HepG2 (cell line): Measurements from ENCODE around the gene FAM167B. TPM values are rescaled to one million over a fixed set of nuclear protein-coding genes. Genes with fewer than 3 reads are reported as not detected.

ENCODE experiments used
- ATRX ChIP-seq: sonication (generic); formaldehyde crosslinking; IDR thresholded peaks from 2 replicates; pipeline ENCODE4 v1.4.0; 2020; ENCODE audit warnings: missing genetic modification reagents, borderline replicate concordance
- CBX5 ChIP-seq: sonication (generic); formaldehyde crosslinking; IDR thresholded peaks from 2 replicates; pipeline ENCODE4 v1.4.0; 2020; ENCODE audit warnings: missing genetic modification reagents, borderline replicate concordance
- FOXM1 ChIP-seq: sonication (generic); formaldehyde crosslinking; IDR thresholded peaks from 2 replicates; pipeline ENCODE4 v1.5.0; 2020; ENCODE audit warnings: missing genetic modification reagents
- MIXL1 ChIP-seq: IDR thresholded peaks from 2 replicates; pipeline ENCODE4 v1.6.1; 2016
- NR2C2 ChIP-seq: sonication (generic); formaldehyde crosslinking; IDR thresholded peaks from 2 replicates; pipeline ENCODE4 v1.4.0; 2020; ENCODE audit warnings: missing genetic modification reagents, mild to moderate bottlenecking, moderate library complexity, borderline replicate concordance
- POLR2A ChIP-seq, 2 experiments: IDR thresholded peaks; 2 replicates each; pipeline ENCODE4 v1.6.1; 2011; ENCODE audit warnings: low read depth in 2 of 2, low read length in 2 of 2, mild to moderate bottlenecking in 1 of 2, moderate library complexity in 1 of 2; ENCODE audit not compliant: insufficient read depth in 1 of 2
- RARA ChIP-seq: IDR thresholded peaks from 2 replicates; pipeline ENCODE4 v1.6.1; 2016; ENCODE audit warnings: missing genetic modification reagents, missing compliant biosample characterization
- SNAI1 ChIP-seq: sonication (generic); formaldehyde crosslinking; IDR thresholded peaks from 2 replicates; pipeline ENCODE4 v1.5.0; 2020; ENCODE audit warnings: mild to moderate bottlenecking, missing genetic modification reagents, borderline replicate concordance
- SRY ChIP-seq: sonication (generic); formaldehyde crosslinking; IDR thresholded peaks from 2 replicates; pipeline ENCODE4 v1.8.0; 2022; ENCODE audit warnings: mild to moderate bottlenecking, missing genetic modification reagents
- STAG1 ChIP-seq: sonication (generic); formaldehyde crosslinking; IDR thresholded peaks from 2 replicates; pipeline ENCODE4 v1.4.0; 2020; ENCODE audit warnings: missing genetic modification reagents
- TMF1 ChIP-seq: sonication (generic); formaldehyde crosslinking; IDR thresholded peaks from 2 replicates; pipeline ENCODE4 v1.8.1; 2022; ENCODE audit warnings: low read depth, missing genetic modification reagents
- ZFYVE20 ChIP-seq: sonication (generic); formaldehyde crosslinking; IDR thresholded peaks from 2 replicates; pipeline ENCODE4 v1.8.0; 2023; ENCODE audit warnings: low read depth, mild to moderate bottlenecking, moderate library complexity, missing genetic modification reagents, borderline replicate concordance
- ZNF274 ChIP-seq: sonication (generic); formaldehyde crosslinking; IDR thresholded peaks from 2 replicates; pipeline ENCODE4 v1.5.1; 2020; ENCODE audit warnings: mild to moderate bottlenecking, missing genetic modification reagents
- ZNF34 ChIP-seq: sonication (generic); formaldehyde crosslinking; IDR thresholded peaks from 2 replicates; pipeline ENCODE4 v1.4.0; 2020; ENCODE audit warnings: mild to moderate bottlenecking, missing genetic modification reagents, borderline replicate concordance
- ZNF343 ChIP-seq: sonication (generic); formaldehyde crosslinking; IDR thresholded peaks from 2 replicates; pipeline ENCODE4 v1.4.0; 2020; ENCODE audit warnings: mild to moderate bottlenecking, missing genetic modification reagents
- ZNF44 ChIP-seq: sonication (generic); formaldehyde crosslinking; IDR thresholded peaks from 2 replicates; pipeline ENCODE4 v1.5.1; 2020; ENCODE audit warnings: mild to moderate bottlenecking, missing genetic modification reagents
- ZNF556 ChIP-seq: sonication (generic); formaldehyde crosslinking; IDR thresholded peaks from 2 replicates; pipeline ENCODE4 v1.4.0; 2020; ENCODE audit warnings: mild to moderate bottlenecking, missing genetic modification reagents, borderline replicate concordance
- ZNF616 ChIP-seq: sonication (generic); formaldehyde crosslinking; IDR thresholded peaks from 2 replicates; pipeline ENCODE4 v1.5.0; 2020; ENCODE audit warnings: low read depth, mild to moderate bottlenecking, missing genetic modification reagents
- ZNF790 ChIP-seq: sonication (generic); formaldehyde crosslinking; IDR thresholded peaks from 2 replicates; pipeline ENCODE4 v1.8.0; 2022; ENCODE audit warnings: missing genetic modification reagents, mild to moderate bottlenecking, borderline replicate concordance
- ZNF792 ChIP-seq: IDR thresholded peaks from 2 replicates; pipeline ENCODE4 v1.6.1; 2016
- polyA plus RNA-seq, 8 experiments: library from polyadenylated mRNA; depleted of rRNA in 3 of 8; stranded (reverse) in 7 of 8; unstranded in 1 of 8; fragments of >200 nt; fragmentation: Illumina TruSeq in 4 of 8; extraction: Trizol in 4 of 8; gene quantifications; 2 replicates each; pipeline versions ENCODE4 v1.2.1 to v1.2.3, GENCODE V29; 2011 to 2016; ENCODE audit warnings: low read depth in 4 of 8, missing spikeins in 1 of 8, mixed read lengths in 1 of 8; ENCODE audit not compliant: insufficient read depth in 1 of 8
- total RNA-seq, 5 experiments: library from RNA; depleted of rRNA; stranded (reverse); fragments of >200 nt; fragmentation: Illumina TruSeq; extraction: Trizol; gene quantifications; 2 replicates each; pipeline ENCODE4 v1.2.3, GENCODE V29; 2016; ENCODE audit warnings: low read depth in 1 of 5
- TF ChIP-seq, protein P1 (sequence below): sonication (generic); formaldehyde crosslinking; IDR thresholded peaks from 2 replicates; pipeline ENCODE4 v1.4.0; 2020; ENCODE audit warnings: missing genetic modification reagents
- TF ChIP-seq, protein P2 (sequence below): sonication (generic); formaldehyde crosslinking; IDR thresholded peaks from 2 replicates; pipeline ENCODE4 v1.8.0; 2022; ENCODE audit warnings: missing genetic modification reagents, mild to moderate bottlenecking, moderate library complexity, borderline replicate concordance
- TF ChIP-seq, protein P3 (sequence below): sonication (generic); formaldehyde crosslinking; IDR thresholded peaks from 2 replicates; pipeline ENCODE4 v1.4.0; 2020; ENCODE audit warnings: mild to moderate bottlenecking, missing genetic modification reagents
- TF ChIP-seq, protein P4 (sequence below): sonication (generic); formaldehyde crosslinking; IDR thresholded peaks from 2 replicates; pipeline ENCODE4 v1.8.1; 2023; ENCODE audit warnings: mild to moderate bottlenecking, inconsistent platforms, moderate library complexity, missing genetic modification reagents, borderline replicate concordance

Gene FAM167B
- total and polyA plus RNA-seq, 2 of the 13 experiments (the other 11 are each of a cell fraction or from before 2014, with no cell fraction given): 0.15 to 0.70 TPM

DNA sequence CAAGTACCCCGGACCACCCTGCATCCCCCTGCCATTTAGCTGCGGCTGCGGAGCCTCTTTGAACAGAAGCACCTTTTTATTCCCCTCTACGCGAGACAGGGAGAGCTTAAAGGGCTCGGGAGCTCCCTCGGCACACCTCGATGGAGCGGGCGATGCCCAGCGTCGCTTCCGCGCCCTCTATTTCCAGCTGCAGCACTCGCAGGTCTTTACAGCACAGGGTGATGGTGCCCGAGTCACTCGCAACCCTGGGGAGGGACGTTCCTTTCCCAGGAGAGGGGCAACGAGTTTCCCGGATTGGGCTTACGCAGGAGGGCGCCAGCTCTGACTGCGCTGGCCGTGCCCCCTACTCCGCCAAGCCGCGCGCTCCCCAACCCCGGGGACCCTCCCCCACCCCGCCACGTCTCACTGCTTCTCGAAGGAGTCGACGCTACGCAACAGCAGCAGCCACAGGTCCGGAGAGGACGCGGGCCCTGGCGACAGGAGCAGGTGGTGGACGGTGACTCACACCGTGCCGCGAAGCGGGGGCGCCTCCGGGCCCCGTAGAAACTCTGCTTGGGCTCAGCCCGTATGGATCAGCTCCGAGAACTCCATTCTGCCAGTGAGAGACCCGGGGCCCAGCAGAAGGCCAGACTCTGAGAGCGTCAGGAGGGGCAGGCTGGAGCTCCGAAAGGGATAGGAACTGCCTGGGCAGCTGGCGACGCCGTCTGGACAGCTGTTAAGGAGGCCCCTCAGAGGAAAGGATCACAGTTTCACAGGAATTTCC, 5.8 kb upstream of the FAM167B start (continued):
- TF ChIP-seq RARA (CRISPR knock-in tag) (no peak), ZNF792 (CRISPR knock-in tag) (0 out of 2 replicates have a peak, but pooled peaks have one; percentile 30), ZNF44 (CRISPR knock-in tag) (no peak), SRY (CRISPR knock-in tag) (peak; percentile 77; the same call in 1 of the 2 replicates), ZNF274 (CRISPR knock-in tag) (0 out of 2 replicates have a peak, but pooled peaks have one; percentile 52), ZNF790 (CRISPR knock-in tag) (no peak; the same call in 1 of the 2 replicates), MIXL1 (CRISPR knock-in tag) (0 out of 2 replicates have a peak, but pooled peaks have one; percentile 12), POLR2A (IDR thresholded peaks at IDR 0.05; ENCODE audit: insufficient read depth in 1 of 2, low read depth in 2 of 2, low read length in 2 of 2) (peak in 1 of 2 experiments; percentile 39; a peak in 1 of 4 replicates), TMF1 (CRISPR knock-in tag) (no peak), NR2C2 (CRISPR knock-in tag) (0 out of 2 replicates have a peak, but pooled peaks have one; percentile 33), ATRX (no peak), FOXM1 (no peak), ZNF616 (CRISPR knock-in tag) (no peak), CBX5 (CRISPR knock-in tag) (no peak), SNAI1 (CRISPR knock-in tag) (no peak), ZNF343 (0 out of 2 replicates have a peak, but pooled peaks have one; percentile 44), ZNF556 (CRISPR knock-in tag) (peak; percentile 69; the same call in 1 of the 2 replicates), ZNF34 (CRISPR knock-in tag) (no peak), ZFYVE20 (CRISPR knock-in tag) (no peak), STAG1 (CRISPR knock-in tag) (peak; percentile 18; the same call in 1 of the 2 replicates)
- TF ChIP-seq, protein P1, sequence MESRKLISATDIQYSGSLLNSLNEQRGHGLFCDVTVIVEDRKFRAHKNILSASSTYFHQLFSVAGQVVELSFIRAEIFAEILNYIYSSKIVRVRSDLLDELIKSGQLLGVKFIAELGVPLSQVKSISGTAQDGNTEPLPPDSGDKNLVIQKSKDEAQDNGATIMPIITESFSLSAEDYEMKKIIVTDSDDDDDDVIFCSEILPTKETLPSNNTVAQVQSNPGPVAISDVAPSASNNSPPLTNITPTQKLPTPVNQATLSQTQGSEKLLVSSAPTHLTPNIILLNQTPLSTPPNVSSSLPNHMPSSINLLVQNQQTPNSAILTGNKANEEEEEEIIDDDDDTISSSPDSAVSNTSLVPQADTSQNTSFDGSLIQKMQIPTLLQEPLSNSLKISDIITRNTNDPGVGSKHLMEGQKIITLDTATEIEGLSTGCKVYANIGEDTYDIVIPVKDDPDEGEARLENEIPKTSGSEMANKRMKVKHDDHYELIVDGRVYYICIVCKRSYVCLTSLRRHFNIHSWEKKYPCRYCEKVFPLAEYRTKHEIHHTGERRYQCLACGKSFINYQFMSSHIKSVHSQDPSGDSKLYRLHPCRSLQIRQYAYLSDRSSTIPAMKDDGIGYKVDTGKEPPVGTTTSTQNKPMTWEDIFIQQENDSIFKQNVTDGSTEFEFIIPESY (CRISPR knock-in tag): no peak
- TF ChIP-seq, protein P2, sequence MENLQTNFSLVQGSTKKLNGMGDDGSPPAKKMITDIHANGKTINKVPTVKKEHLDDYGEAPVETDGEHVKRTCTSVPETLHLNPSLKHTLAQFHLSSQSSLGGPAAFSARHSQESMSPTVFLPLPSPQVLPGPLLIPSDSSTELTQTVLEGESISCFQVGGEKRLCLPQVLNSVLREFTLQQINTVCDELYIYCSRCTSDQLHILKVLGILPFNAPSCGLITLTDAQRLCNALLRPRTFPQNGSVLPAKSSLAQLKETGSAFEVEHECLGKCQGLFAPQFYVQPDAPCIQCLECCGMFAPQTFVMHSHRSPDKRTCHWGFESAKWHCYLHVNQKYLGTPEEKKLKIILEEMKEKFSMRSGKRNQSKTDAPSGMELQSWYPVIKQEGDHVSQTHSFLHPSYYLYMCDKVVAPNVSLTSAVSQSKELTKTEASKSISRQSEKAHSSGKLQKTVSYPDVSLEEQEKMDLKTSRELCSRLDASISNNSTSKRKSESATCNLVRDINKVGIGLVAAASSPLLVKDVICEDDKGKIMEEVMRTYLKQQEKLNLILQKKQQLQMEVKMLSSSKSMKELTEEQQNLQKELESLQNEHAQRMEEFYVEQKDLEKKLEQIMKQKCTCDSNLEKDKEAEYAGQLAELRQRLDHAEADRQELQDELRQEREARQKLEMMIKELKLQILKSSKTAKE (CRISPR knock-in tag): no peak
- TF ChIP-seq, protein P3, sequence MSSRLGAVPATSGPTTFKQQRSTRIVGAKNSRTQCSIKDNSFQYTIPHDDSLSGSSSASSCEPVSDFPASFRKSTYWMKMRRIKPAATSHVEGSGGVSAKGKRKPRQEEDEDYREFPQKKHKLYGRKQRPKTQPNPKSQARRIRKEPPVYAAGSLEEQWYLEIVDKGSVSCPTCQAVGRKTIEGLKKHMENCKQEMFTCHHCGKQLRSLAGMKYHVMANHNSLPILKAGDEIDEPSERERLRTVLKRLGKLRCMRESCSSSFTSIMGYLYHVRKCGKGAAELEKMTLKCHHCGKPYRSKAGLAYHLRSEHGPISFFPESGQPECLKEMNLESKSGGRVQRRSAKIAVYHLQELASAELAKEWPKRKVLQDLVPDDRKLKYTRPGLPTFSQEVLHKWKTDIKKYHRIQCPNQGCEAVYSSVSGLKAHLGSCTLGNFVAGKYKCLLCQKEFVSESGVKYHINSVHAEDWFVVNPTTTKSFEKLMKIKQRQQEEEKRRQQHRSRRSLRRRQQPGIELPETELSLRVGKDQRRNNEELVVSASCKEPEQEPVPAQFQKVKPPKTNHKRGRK: no peak
- TF ChIP-seq, protein P4, sequence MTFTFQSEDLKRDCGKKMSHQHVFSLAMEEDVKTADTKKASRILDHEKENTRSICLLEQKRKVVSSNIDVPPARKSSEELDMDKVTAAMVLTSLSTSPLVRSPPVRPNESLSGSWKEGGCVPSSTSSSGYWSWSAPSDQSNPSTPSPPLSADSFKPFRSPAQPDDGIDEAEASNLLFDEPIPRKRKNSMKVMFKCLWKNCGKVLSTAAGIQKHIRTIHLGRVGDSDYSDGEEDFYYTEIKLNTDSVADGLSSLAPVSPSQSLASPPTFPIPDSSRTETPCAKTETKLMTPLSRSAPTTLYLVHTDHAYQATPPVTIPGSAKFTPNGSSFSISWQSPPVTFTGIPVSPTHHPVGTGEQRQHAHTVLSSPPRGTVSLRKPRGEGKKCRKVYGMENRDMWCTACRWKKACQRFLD (CRISPR knock-in tag): 0 out of 2 replicates have a peak, but pooled peaks have one; percentile 66
